Breast epithelium (tissue), 4 donors: Measurements from ENCODE around the gene TMEM74B. TPM values are rescaled to one million over a fixed set of nuclear protein-coding genes. Genes with fewer than 3 reads are reported as not detected.

ENCODE experiments used
- DNase-seq, 2 donors: peaks; one replicate each; pipeline ENCODE4 v3.0.0-alpha.2; 2019; ENCODE audit warnings: low spot score in 2 of 2
- H3K27ac ChIP-seq, 2 donors: fragments of 200-600 bp; sonication (generic) in 1 of 2; one replicate each; pipeline ENCODE4 v1.5.1; 2016 to 2019; ENCODE audit warnings: mild to moderate bottlenecking in 1 of 2
- H3K27me3 ChIP-seq, 2 donors: fragments of 200-600 bp; sonication (generic) in 1 of 2; one replicate each; pipeline versions ENCODE4 v1.5.1 to v1.6.0; 2017 to 2019; ENCODE audit warnings: control low read depth in 1 of 2, mild to moderate bottlenecking in 1 of 2
- H3K36me3 ChIP-seq: fragments of 200-600 bp; one replicate; pipeline ENCODE4 v1.5.1; 2019
- H3K4me1 ChIP-seq, 2 donors: fragments of 200-600 bp; sonication (generic); one replicate each; pipeline ENCODE4 v1.5.1; 2016 to 2019; ENCODE audit warnings: control low read depth in 1 of 2
- H3K4me3 ChIP-seq, 3 donors: fragments of 200-600 bp; sonication (generic); 1 replicate in 2 of 3; 2 replicates in 1 of 3; pipeline ENCODE4 v1.5.1; 2016 to 2019; ENCODE audit warnings: mild to moderate bottlenecking in 3 of 3, moderate library complexity in 2 of 3
- H3K9me3 ChIP-seq, 2 donors: fragments of 200-600 bp; sonication (generic) in 1 of 2; one replicate each; pipeline ENCODE4 v1.5.1; 2016 to 2019; ENCODE audit warnings: control low read depth in 1 of 2
- CTCF ChIP-seq, 3 donors: fragments of 450-650 bp; IDR thresholded peaks; one replicate each; pipeline ENCODE4 v1.5.1; 2016 to 2017; ENCODE audit warnings: antibody characterized with exemption in 3 of 3, mild to moderate bottlenecking in 3 of 3, moderate library complexity in 3 of 3
- POLR2A ChIP-seq: fragments of 450-650 bp; IDR thresholded peaks from one replicate; pipeline ENCODE4 v1.6.1; 2016; ENCODE audit warnings: antibody characterized with exemption, mild to moderate bottlenecking, moderate library complexity
- POLR2AphosphoS5 ChIP-seq, 3 donors: sonication (generic); formaldehyde crosslinking; IDR thresholded peaks; one replicate each; pipeline ENCODE4 v1.6.1; 2017; ENCODE audit warnings: antibody characterized with exemption in 3 of 3
- intact Hi-C: fragments of 100-400 bp; cut with DNase I; formaldehyde crosslinking; loops from one replicate; pipeline ENCODE4 v1.15.1; 2023; ENCODE audit warnings: low total_unique reads
- total RNA-seq, 3 donors: library from RNA; depleted of rRNA; stranded (reverse); fragments of >200 nt; gene quantifications; one replicate each; pipeline ENCODE4 v1.1.0, GENCODE V29; 2016

Gene TMEM74B
- total RNA-seq, 3 donors from 2014 or later, result 0.73 to 4.3 (median 1.1) TPM

- no peak for DNase-seq
- no peaks in the 10 kb centered on the region for H3K4me1 ChIP-seq
- peaks cover 0 to 10% of the 10 kb centered on the region in 2 donors for H3K27me3 ChIP-seq
- TF ChIP-seq CTCF (IDR thresholded peaks at IDR 0.05) (no peak), POLR2A (no peak), POLR2AphosphoS5 (IDR thresholded peaks at IDR 0.05) (no peak)
- intact Hi-C loops, result no loop called here
- no peak overlapping the region for H3K4me3 ChIP-seq
- H3K27ac ChIP-seq, result no peak overlapping the region
- no peaks in the 10 kb centered on the region for H3K36me3 ChIP-seq
- no peaks in the 10 kb centered on the region for H3K9me3 ChIP-seq
These were observed 30.1 kb upstream of the TMEM74B start for GRCh38 chr20:1214838-1215261.

GRCh38 chr20:1212607-1213396, 28.0 kb upstream of the TMEM74B start:
- Histone ChIP-seq H3K36me3 (no peaks in the 10 kb centered on the region), H3K4me3 (peak overlapping the region in 1 of 3 donors; percentile 27), H3K9me3 (no peaks in the 10 kb centered on the region), H3K27ac (no peak overlapping the region), H3K27me3 (peaks cover 0 to 10% of the 10 kb centered on the region in 2 donors), H3K4me1 (no peaks in the 10 kb centered on the region)
- intact Hi-C loops, result no loop called here
- TF ChIP-seq POLR2AphosphoS5 (IDR thresholded peaks at IDR 0.05), result no peak
- TF ChIP-seq CTCF (IDR thresholded peaks at IDR 0.05), result peak; percentile 53 to 76 (median 70)
- peak in 1 of 2 donors; percentile 38 for DNase-seq

- Histone ChIP-seq H3K9me3 (no peaks in the 10 kb centered on the region), H3K27me3 (peaks cover 0 to 10% of the 10 kb centered on the region in 2 donors), H3K4me1 (no peaks in the 10 kb centered on the region), H3K4me3 (no peak overlapping the region), H3K36me3 (no peaks in the 10 kb centered on the region), H3K27ac (no peak overlapping the region)
- DNase-seq, result no peak
- no peak for TF ChIP-seq POLR2AphosphoS5 (IDR thresholded peaks at IDR 0.05)
- TF ChIP-seq POLR2A, result no peak
- no peak for TF ChIP-seq CTCF (IDR thresholded peaks at IDR 0.05)
- intact Hi-C loops, result no loop called here
These were observed 27.2 kb upstream of the TMEM74B start for GRCh38 chr20:1212023-1212422.

GRCh38 chr20:1210501-1210900, 25.7 kb upstream of the TMEM74B start:
- intact Hi-C loops, result no loop called here
- Histone ChIP-seq H3K27me3 (peaks cover 0 to 10% of the 10 kb centered on the region in 2 donors), H3K4me1 (no peaks in the 10 kb centered on the region), H3K27ac (no peak overlapping the region), H3K36me3 (no peaks in the 10 kb centered on the region), H3K9me3 (no peaks in the 10 kb centered on the region), H3K4me3 (no peak overlapping the region)
- TF ChIP-seq POLR2AphosphoS5 (IDR thresholded peaks at IDR 0.05) (no peak), POLR2A (no peak), CTCF (IDR thresholded peaks at IDR 0.05) (no peak)
- DNase-seq, result no peak
